Measurements from ENCODE around the gene CNOT3. TPM values are rescaled to one million over a fixed set of nuclear protein-coding genes. Genes with fewer than 3 reads are reported as not detected.
"Not testable (repeated sequence)": the region's sequence is repeated elsewhere in the genome, so short reads cannot be mapped to it uniquely, and the experiment has no call there.

The CNOT3 gene
- total RNA-seq, 2 donors from 2014 or later: 20.8 to 28.1 TPM

- Histone ChIP-seq H3K27ac (no peak overlapping the region), H3K27me3 (replicated peaks; ENCODE audit: insufficient read depth) (no peaks in the 10 kb centered on the region), H3K4me3 (no peak overlapping the region), H3K4me1 (ENCODE audit: control insufficient read depth in 1 of 2, low read depth in 2 of 2) (peaks cover 13 to 24% of the 10 kb centered on the region in 2 donors), H3K36me3 (no peaks in the 10 kb centered on the region), H3K9me3 (no peaks in the 10 kb centered on the region)
- DNase-seq (ENCODE audit: low spot score) (no peak), ATAC-seq (ENCODE audit: insufficient number of reproducible peaks, low FRiP score, low read depth) (no peak)
- no peak for TF ChIP-seq CTCF (IDR thresholded peaks at IDR 0.05)
Observed at GRCh38 chr19:54099190-54099902, 38.2 kb upstream of the CNOT3 start.

GRCh38 chr19:54099903-54100255 is 37.7 kb upstream of the CNOT3 start:
- ATAC-seq (ENCODE audit: insufficient number of reproducible peaks, low FRiP score, low read depth); H3K36me3 ChIP-seq; H3K27me3 ChIP-seq (replicated peaks; ENCODE audit: insufficient read depth); H3K27ac ChIP-seq; H3K9me3 ChIP-seq; DNase-seq (ENCODE audit: low spot score): not testable (repeated sequence)
- Histone ChIP-seq H3K4me1 (ENCODE audit: control insufficient read depth in 1 of 2, low read depth in 2 of 2) (peaks cover 13 to 25% of the 10 kb centered on the region in 2 donors), H3K4me3 (peak overlapping the region; percentile 52)

- peaks cover 11 to 21% of the 10 kb centered on the region in 2 donors for H3K4me1 ChIP-seq (ENCODE audit: control insufficient read depth in 1 of 2, low read depth in 2 of 2)
- H3K36me3 ChIP-seq: peaks cover 2% of the 10 kb centered on the region
- no peak for TF ChIP-seq CTCF (IDR thresholded peaks at IDR 0.05)
- H3K27me3 ChIP-seq (replicated peaks; ENCODE audit: insufficient read depth): no peaks in the 10 kb centered on the region
- DNase-seq (ENCODE audit: low spot score): no peak
- H3K27ac ChIP-seq: no peak within 1 kb of the TSS
- H3K4me3 ChIP-seq: peak within 1 kb of the TSS; percentile 52
- H3K9me3 ChIP-seq: no peaks in the 10 kb centered on the region
- no peak for ATAC-seq (ENCODE audit: insufficient number of reproducible peaks, low FRiP score, low read depth)
Observed at GRCh38 chr19:54100561-54100960, 37.0 kb upstream of the CNOT3 start, which contains the start of gene OSCAR. Gene OSCAR, minus strand, starts transcription at chr19:54100803. Its CDS starts 11 bp downstream, at chr19:54100792.

GRCh38 chr19:54102421-54103169 is 35.0 kb upstream of the CNOT3 start, which contains the start of gene NDUFA3:
Gene NDUFA3, plus strand, starts transcription at chr19:54102855. Its CDS starts 24 bp downstream, at chr19:54102879.
- peak within 1 kb of the TSS; percentile 97 for H3K4me3 ChIP-seq
- no peak for TF ChIP-seq CTCF (IDR thresholded peaks at IDR 0.05)
- ATAC-seq (ENCODE audit: insufficient number of reproducible peaks, low FRiP score, low read depth) (peak; percentile 86), DNase-seq (ENCODE audit: low spot score) (peak; percentile 89)
- H3K9me3 ChIP-seq: no peaks in the 10 kb centered on the region
- peaks cover 7 to 13% of the 10 kb centered on the region in 2 donors for H3K4me1 ChIP-seq (ENCODE audit: control insufficient read depth in 1 of 2, low read depth in 2 of 2)
- peak within 1 kb of the TSS; percentile 23 to 54 for H3K27ac ChIP-seq
- H3K36me3 ChIP-seq: peaks cover 13% of the 10 kb centered on the region
- H3K27me3 ChIP-seq (replicated peaks; ENCODE audit: insufficient read depth): no peaks in the 10 kb centered on the region

GRCh38 chr19:54104998-54105715 is 32.4 kb upstream of the CNOT3 start:
- TF ChIP-seq CTCF (IDR thresholded peaks at IDR 0.05): no peak
- Histone ChIP-seq H3K9me3 (no peaks in the 10 kb centered on the region), H3K4me3 (no peak overlapping the region), H3K27ac (no peak overlapping the region), H3K27me3 (replicated peaks; ENCODE audit: insufficient read depth) (no peaks in the 10 kb centered on the region), H3K36me3 (peaks cover 35% of the 10 kb centered on the region), H3K4me1 (ENCODE audit: control insufficient read depth in 1 of 2, low read depth in 2 of 2) (peaks cover 7 to 13% of the 10 kb centered on the region in 2 donors)
- DNase-seq (ENCODE audit: low spot score) (no peak), ATAC-seq (ENCODE audit: insufficient number of reproducible peaks, low FRiP score, low read depth) (no peak)

All from thoracic aorta (tissue), 2 donors.